ENCODE data around the gene SLC25A27.

SLC25A27 gene

GRCh38 chr6:46652603-46653438, at the start of gene SLC25A27, which contains the start of gene CYP39A1:
TSS of gene SLC25A27 (plus strand) at chr6:46652975. CDS start at chr6:46653193, 218 bp downstream.
TSS of gene CYP39A1 (minus strand) at chr6:46652818. CDS start at chr6:46652582, 236 bp downstream.
- Mint-ChIP-seq H3K27ac (peak within 1 kb of the TSS; percentile 13), H3K4me1 (ENCODE audit: low read depth) (peaks cover 12% of the 10 kb centered on the region)

GRCh38 chr6:46605091-46605797, 47.5 kb upstream of the SLC25A27 start:
- no peaks in the 10 kb centered on the region for H3K36me3 Mint-ChIP-seq (ENCODE audit: low read depth)
- H3K4me3 Mint-ChIP-seq, result no peak overlapping the region
- H3K27me3 Mint-ChIP-seq (ENCODE audit: low read depth), result peaks cover 4% of the 10 kb centered on the region
- H3K4me1 Mint-ChIP-seq (ENCODE audit: low read depth), result no peaks in the 10 kb centered on the region
- no peak overlapping the region for H3K27ac Mint-ChIP-seq
- H3K9me3 Mint-ChIP-seq, result no peaks in the 10 kb centered on the region

More at GRCh38 chr6:46652603-46653438, at the start of gene SLC25A27, which contains the start of gene CYP39A1:
- no peaks in the 10 kb centered on the region for H3K9me3 Mint-ChIP-seq
- peak within 1 kb of the TSS; percentile 84 for H3K4me3 Mint-ChIP-seq
- peaks cover 2% of the 10 kb centered on the region for H3K36me3 Mint-ChIP-seq (ENCODE audit: low read depth)
- peaks cover 49% of the 10 kb centered on the region for H3K27me3 Mint-ChIP-seq (ENCODE audit: low read depth)

GRCh38 chr6:46606338-46606737, 46.4 kb upstream of the SLC25A27 start:
- Mint-ChIP-seq H3K9me3 (no peaks in the 10 kb centered on the region), H3K27ac (no peak overlapping the region), H3K4me3 (no peak overlapping the region), H3K27me3 (ENCODE audit: low read depth) (peaks cover 4% of the 10 kb centered on the region), H3K4me1 (ENCODE audit: low read depth) (no peaks in the 10 kb centered on the region), H3K36me3 (ENCODE audit: low read depth) (no peaks in the 10 kb centered on the region)

GRCh38 chr6:46610862-46611553, 41.8 kb upstream of the SLC25A27 start:
- H3K36me3 Mint-ChIP-seq (ENCODE audit: low read depth), result no peaks in the 10 kb centered on the region
- peaks cover 3% of the 10 kb centered on the region for H3K27me3 Mint-ChIP-seq (ENCODE audit: low read depth)
- H3K4me1 Mint-ChIP-seq (ENCODE audit: low read depth), result no peaks in the 10 kb centered on the region
- H3K9me3 Mint-ChIP-seq, result no peaks in the 10 kb centered on the region
- no peak overlapping the region for H3K4me3 Mint-ChIP-seq
- no peak overlapping the region for H3K27ac Mint-ChIP-seq

GRCh38 chr6:46612645-46613044, 40.1 kb upstream of the SLC25A27 start:
- Mint-ChIP-seq H3K4me3 (no peak overlapping the region), H3K27me3 (ENCODE audit: low read depth) (peaks cover 3% of the 10 kb centered on the region), H3K36me3 (ENCODE audit: low read depth) (no peaks in the 10 kb centered on the region), H3K27ac (no peak overlapping the region), H3K4me1 (ENCODE audit: low read depth) (no peaks in the 10 kb centered on the region), H3K9me3 (no peaks in the 10 kb centered on the region)

- no peak overlapping the region for H3K27ac Mint-ChIP-seq
- no peak overlapping the region for H3K4me3 Mint-ChIP-seq
- H3K4me1 Mint-ChIP-seq (ENCODE audit: low read depth), result no peaks in the 10 kb centered on the region
- peaks cover 5% of the 10 kb centered on the region for H3K27me3 Mint-ChIP-seq (ENCODE audit: low read depth)
- H3K36me3 Mint-ChIP-seq (ENCODE audit: low read depth), result no peaks in the 10 kb centered on the region
- H3K9me3 Mint-ChIP-seq, result no peaks in the 10 kb centered on the region
Measured at GRCh38 chr6:46618726-46619125, 34.0 kb upstream of the SLC25A27 start.

GRCh38 chr6:46626228-46626909, 26.4 kb upstream of the SLC25A27 start:
- Mint-ChIP-seq H3K9me3 (no peaks in the 10 kb centered on the region), H3K27ac (no peak overlapping the region), H3K36me3 (ENCODE audit: low read depth) (no peaks in the 10 kb centered on the region), H3K4me1 (ENCODE audit: low read depth) (peaks cover 4% of the 10 kb centered on the region), H3K4me3 (no peak overlapping the region), H3K27me3 (ENCODE audit: low read depth) (peaks cover 14% of the 10 kb centered on the region)

GRCh38 chr6:46626976-46627375, 25.8 kb upstream of the SLC25A27 start:
- Mint-ChIP-seq H3K4me3 (no peak overlapping the region), H3K4me1 (ENCODE audit: low read depth) (peaks cover 4% of the 10 kb centered on the region), H3K27ac (no peak overlapping the region), H3K27me3 (ENCODE audit: low read depth) (peaks cover 14% of the 10 kb centered on the region), H3K36me3 (ENCODE audit: low read depth) (no peaks in the 10 kb centered on the region), H3K9me3 (no peaks in the 10 kb centered on the region)

GRCh38 chr6:46628498-46628897, 24.3 kb upstream of the SLC25A27 start:
- Mint-ChIP-seq H3K9me3 (no peaks in the 10 kb centered on the region), H3K27ac (no peak overlapping the region), H3K4me3 (no peak overlapping the region), H3K4me1 (ENCODE audit: low read depth) (peaks cover 4% of the 10 kb centered on the region), H3K27me3 (ENCODE audit: low read depth) (peaks cover 10% of the 10 kb centered on the region), H3K36me3 (ENCODE audit: low read depth) (no peaks in the 10 kb centered on the region)

- Mint-ChIP-seq H3K4me1 (ENCODE audit: low read depth) (peaks cover 4% of the 10 kb centered on the region), H3K9me3 (no peaks in the 10 kb centered on the region), H3K4me3 (no peak overlapping the region), H3K36me3 (ENCODE audit: low read depth) (no peaks in the 10 kb centered on the region), H3K27ac (no peak overlapping the region), H3K27me3 (ENCODE audit: low read depth) (peaks cover 10% of the 10 kb centered on the region)
Measured at GRCh38 chr6:46628976-46629375, 23.8 kb upstream of the SLC25A27 start.

GRCh38 chr6:46629691-46630090, 23.1 kb upstream of the SLC25A27 start:
- Mint-ChIP-seq H3K36me3 (ENCODE audit: low read depth) (no peaks in the 10 kb centered on the region), H3K27me3 (ENCODE audit: low read depth) (peaks cover 10% of the 10 kb centered on the region), H3K9me3 (no peaks in the 10 kb centered on the region), H3K4me3 (no peak overlapping the region), H3K27ac (no peak overlapping the region), H3K4me1 (ENCODE audit: low read depth) (peaks cover 4% of the 10 kb centered on the region)

GRCh38 chr6:46632053-46632452, 20.7 kb upstream of the SLC25A27 start:
- Mint-ChIP-seq H3K4me3 (no peak overlapping the region), H3K36me3 (ENCODE audit: low read depth) (no peaks in the 10 kb centered on the region), H3K9me3 (no peaks in the 10 kb centered on the region), H3K27ac (no peak overlapping the region), H3K27me3 (ENCODE audit: low read depth) (peaks cover 10% of the 10 kb centered on the region), H3K4me1 (ENCODE audit: low read depth) (no peaks in the 10 kb centered on the region)

- H3K9me3 Mint-ChIP-seq, result no peaks in the 10 kb centered on the region
- H3K4me1 Mint-ChIP-seq (ENCODE audit: low read depth), result no peaks in the 10 kb centered on the region
Measured at GRCh38 chr6:46635462-46635861, 17.3 kb upstream of the SLC25A27 start.

GRCh38 chr6:46637145-46637544, 15.6 kb upstream of the SLC25A27 start:
- peaks cover 5% of the 10 kb centered on the region for H3K27me3 Mint-ChIP-seq (ENCODE audit: low read depth)
- H3K4me1 Mint-ChIP-seq (ENCODE audit: low read depth), result no peaks in the 10 kb centered on the region
- no peaks in the 10 kb centered on the region for H3K36me3 Mint-ChIP-seq (ENCODE audit: low read depth)

More at GRCh38 chr6:46635462-46635861, 17.3 kb upstream of the SLC25A27 start:
- no peaks in the 10 kb centered on the region for H3K36me3 Mint-ChIP-seq (ENCODE audit: low read depth)
- H3K27ac Mint-ChIP-seq, result no peak overlapping the region
- no peak overlapping the region for H3K4me3 Mint-ChIP-seq
- peaks cover 5% of the 10 kb centered on the region for H3K27me3 Mint-ChIP-seq (ENCODE audit: low read depth)

More at GRCh38 chr6:46637145-46637544, 15.6 kb upstream of the SLC25A27 start:
- H3K27ac Mint-ChIP-seq, result no peak overlapping the region
- no peak overlapping the region for H3K4me3 Mint-ChIP-seq
- H3K9me3 Mint-ChIP-seq, result no peaks in the 10 kb centered on the region
